HTERT RPE-1 (cell line): ENCODE measurements around the gene ABCC3.

ENCODE experiments used
- in situ Hi-C: fragments of 300-500 bp; cut with MboI; formaldehyde crosslinking; loops from 4 replicates; pipeline ENCODE4 v1.14.3; 2020; ENCODE audit warnings: low sequenced_read_pairs

ABCC3 gene, protein sequence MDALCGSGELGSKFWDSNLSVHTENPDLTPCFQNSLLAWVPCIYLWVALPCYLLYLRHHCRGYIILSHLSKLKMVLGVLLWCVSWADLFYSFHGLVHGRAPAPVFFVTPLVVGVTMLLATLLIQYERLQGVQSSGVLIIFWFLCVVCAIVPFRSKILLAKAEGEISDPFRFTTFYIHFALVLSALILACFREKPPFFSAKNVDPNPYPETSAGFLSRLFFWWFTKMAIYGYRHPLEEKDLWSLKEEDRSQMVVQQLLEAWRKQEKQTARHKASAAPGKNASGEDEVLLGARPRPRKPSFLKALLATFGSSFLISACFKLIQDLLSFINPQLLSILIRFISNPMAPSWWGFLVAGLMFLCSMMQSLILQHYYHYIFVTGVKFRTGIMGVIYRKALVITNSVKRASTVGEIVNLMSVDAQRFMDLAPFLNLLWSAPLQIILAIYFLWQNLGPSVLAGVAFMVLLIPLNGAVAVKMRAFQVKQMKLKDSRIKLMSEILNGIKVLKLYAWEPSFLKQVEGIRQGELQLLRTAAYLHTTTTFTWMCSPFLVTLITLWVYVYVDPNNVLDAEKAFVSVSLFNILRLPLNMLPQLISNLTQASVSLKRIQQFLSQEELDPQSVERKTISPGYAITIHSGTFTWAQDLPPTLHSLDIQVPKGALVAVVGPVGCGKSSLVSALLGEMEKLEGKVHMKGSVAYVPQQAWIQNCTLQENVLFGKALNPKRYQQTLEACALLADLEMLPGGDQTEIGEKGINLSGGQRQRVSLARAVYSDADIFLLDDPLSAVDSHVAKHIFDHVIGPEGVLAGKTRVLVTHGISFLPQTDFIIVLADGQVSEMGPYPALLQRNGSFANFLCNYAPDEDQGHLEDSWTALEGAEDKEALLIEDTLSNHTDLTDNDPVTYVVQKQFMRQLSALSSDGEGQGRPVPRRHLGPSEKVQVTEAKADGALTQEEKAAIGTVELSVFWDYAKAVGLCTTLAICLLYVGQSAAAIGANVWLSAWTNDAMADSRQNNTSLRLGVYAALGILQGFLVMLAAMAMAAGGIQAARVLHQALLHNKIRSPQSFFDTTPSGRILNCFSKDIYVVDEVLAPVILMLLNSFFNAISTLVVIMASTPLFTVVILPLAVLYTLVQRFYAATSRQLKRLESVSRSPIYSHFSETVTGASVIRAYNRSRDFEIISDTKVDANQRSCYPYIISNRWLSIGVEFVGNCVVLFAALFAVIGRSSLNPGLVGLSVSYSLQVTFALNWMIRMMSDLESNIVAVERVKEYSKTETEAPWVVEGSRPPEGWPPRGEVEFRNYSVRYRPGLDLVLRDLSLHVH (N-terminal part only)

GRCh38 chr17:50634224-50634914 lies at the start of gene ABCC3:
ABCC3 (plus strand) TSS chr17:50634881; CDS start chr17:50634937, 56 bp downstream.
- in situ Hi-C loops: no loop called here

DNA sequence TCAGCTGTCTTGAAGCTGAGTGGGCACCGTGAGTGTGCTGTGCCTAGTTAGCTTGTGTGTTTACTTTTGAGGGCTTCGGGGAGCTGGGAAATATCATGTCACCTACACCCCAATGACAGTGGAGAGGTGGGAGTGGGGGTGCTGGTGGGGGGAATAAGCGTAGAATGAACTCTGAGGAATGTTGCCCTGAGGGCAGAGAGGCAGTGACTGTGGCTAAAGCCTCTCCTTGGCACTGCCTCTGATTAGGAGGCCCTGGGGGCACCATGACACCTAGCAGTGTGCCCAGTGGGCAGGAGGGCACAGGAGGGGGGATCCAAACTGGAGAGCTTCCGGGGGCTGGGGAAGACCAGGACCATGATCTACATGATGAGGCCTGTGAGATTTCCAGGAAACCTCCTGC lies 49.3 kb upstream of the ABCC3 start:
- in situ Hi-C loops: no loop called here

- in situ Hi-C loops: no loop called here
Observed at GRCh38 chr17:50585891-50586290, 48.8 kb upstream of the ABCC3 start.

DNA sequence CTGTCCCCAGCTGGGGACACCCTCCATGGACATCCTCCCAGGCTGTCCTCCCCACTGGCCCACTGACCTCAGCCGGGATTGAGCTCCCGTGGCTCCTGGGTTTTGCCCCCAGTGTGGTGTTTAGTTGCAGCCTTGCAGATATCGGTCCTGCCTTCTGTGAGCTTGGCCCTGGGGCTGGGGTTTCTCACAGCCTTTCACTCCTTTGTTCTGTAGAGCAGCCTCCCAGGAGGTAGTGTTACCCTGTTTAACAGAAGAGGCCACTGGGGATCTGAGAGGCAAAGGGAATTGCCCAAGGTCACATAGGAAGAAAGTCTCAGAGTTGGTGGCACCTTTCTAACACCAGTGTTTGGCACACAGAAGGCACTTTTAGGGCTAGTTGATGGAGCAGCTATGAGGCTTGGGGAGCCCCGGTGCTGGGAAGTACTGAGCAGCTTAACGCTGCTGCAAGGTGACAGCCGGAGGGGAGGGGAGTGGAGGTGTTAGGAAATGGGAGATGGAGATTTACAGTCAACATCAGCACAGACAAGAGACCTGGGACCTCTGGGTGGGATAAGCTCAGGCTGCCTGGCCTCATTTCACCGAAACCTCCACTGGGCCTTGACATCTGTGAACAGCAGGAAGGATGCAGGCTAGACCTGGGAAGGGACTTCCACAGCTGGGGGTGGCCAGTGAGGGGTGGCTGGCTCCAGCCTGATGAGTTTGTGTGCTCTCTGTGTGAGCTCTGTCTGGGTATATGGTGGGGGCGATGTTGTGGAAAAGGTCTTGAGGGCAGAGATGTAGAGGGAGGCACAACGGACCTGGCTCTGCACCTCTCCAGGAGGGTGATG lies 48.0 kb upstream of the ABCC3 start:
- in situ Hi-C loops: no loop called here

DNA sequence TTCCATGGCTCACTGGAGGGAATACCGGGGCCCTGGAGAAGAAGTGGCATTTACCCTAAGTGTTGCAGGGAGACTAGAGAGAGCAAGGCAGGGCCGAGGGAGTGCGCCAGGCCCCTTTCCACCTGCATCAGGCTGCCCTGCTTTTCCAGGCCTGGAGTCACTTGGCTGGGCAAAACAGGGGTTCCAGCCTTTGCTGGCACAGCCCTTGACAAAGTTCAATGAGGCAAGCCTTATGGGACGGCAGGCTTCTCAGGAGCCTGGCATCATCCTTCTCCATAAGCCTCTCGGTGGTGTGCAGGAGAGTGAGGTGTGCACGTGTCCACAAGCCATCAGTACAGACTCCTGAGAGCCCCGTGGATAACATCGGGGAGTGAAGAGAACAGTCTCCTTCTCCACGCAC lies 47.1 kb upstream of the ABCC3 start:
- in situ Hi-C loops: no loop called here

DNA sequence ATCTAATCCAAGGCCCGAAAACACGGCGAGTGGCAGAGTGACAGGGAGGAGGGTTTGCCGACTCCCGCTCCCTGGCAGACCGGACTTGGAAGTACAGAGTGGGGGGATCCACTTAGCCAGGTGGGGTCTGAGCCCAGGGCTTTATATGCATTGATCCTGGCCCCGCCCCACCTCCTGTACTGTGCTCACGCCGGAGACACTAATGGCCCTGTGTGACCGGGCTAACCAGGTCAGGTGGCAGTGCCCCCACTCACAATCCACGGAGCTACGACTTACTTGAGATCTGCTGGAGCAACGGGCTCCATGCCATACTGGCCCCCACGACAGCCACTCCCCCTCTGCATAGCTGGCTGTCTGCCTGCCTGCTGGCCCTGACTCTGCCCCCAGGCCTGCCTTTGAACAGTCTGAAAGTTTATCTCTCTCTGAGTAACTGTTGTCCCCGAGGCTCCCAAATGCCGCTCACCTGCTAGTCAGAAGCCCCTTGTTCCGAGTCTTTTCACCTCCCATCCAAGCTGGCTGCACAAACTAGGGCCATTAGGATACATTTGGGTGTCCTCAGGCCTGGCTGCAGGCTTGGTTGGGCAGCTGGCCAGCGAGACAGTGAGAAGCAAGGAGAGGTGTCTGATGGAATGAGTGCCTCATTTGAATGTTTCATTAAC lies 46.2 kb upstream of the ABCC3 start:
- in situ Hi-C loops: no loop called here

DNA sequence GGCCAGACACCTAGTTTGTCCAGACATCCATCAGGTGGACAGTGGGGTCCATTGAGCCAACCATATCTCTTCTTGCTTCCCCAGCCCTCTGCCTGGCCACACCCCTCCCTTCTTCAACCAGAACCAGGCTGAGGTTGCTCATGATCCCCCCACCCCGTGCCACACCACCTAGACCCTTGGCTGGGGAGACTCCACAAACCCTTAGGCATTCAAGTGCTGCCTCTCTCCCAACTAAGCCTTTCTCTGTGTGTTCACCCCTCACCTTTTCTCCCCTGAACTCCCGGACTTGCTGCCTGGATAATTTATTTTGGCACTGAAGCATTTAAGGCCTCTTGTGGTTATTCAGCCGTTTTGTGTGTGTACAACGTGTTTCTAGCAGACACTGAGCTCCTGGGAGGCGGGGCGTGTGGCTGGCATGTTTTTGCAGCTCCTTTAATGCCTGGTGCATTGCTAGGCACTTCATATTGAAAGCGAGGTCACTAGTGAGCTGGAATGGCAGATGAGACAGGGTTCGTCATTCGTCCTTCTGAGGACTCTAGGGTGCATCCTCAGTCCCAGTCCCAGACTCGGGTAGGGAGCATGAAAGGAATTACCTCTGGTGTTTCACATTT lies 45.5 kb upstream of the ABCC3 start:
- in situ Hi-C loops: no loop called here

DNA sequence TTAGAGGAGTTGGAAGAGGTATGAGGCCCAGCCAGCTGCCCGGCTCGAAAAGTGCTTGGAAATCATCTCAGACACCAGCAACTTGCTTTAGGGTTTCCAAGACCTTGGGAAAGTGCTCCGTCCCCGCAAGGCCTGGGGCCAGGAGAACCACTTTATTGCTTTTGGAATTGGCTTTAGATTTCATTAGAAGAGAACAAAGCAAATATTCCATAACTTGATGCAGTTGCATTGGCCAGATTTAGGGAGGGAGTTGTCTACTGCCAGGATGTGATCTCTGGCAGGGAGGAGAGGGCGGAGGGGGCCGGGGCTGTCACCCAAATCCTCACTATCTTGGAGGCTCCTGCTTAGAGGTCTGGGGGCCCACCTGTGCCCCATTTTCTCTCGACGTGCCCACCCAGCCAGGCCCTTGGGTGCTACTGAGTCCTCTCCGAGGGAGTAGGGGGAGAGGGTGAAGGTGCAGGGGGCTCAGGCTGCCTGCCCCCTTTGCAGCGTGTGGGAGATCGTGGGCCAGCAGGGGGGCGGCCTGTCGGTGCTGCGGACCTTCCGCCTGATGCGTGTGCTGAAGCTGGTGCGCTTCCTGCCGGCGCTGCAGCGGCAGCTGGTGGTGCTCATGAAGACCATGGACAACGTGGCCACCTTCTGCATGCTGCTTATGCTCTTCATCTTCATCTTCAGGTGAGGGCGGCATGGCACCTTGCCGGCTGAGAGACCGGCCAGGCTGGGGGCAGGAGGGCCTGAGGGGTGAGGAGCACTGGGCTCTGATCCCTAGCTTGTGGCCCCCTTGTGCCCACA lies 43.5 kb upstream of the ABCC3 start:
- in situ Hi-C loops: no loop called here

GRCh38 chr17:50593321-50593720 lies 41.4 kb upstream of the ABCC3 start:
- in situ Hi-C loops: no loop called here

GRCh38 chr17:50594128-50594823 lies 40.4 kb upstream of the ABCC3 start:
- in situ Hi-C loops: no loop called here

DNA sequence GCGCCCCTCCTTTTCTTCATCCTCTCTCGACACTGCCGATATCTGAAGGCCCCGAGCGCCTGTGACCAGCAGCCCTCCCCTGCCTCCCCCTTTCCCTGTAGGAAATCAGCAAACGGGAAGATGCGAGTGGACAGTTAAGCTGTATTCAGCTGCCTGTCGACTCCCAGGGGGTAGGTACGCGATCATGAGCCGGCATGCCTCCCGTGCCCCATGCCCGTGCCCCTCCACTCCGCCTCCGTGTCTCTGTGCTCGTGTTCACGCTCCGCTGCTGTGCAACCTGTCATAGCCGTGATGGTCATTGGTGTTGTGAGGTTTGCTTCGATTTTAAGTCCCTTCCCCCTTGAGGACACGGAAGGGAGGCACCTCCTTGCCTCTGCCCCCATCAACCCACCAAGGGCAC lies 39.8 kb upstream of the ABCC3 start:
- in situ Hi-C loops: no loop called here

DNA sequence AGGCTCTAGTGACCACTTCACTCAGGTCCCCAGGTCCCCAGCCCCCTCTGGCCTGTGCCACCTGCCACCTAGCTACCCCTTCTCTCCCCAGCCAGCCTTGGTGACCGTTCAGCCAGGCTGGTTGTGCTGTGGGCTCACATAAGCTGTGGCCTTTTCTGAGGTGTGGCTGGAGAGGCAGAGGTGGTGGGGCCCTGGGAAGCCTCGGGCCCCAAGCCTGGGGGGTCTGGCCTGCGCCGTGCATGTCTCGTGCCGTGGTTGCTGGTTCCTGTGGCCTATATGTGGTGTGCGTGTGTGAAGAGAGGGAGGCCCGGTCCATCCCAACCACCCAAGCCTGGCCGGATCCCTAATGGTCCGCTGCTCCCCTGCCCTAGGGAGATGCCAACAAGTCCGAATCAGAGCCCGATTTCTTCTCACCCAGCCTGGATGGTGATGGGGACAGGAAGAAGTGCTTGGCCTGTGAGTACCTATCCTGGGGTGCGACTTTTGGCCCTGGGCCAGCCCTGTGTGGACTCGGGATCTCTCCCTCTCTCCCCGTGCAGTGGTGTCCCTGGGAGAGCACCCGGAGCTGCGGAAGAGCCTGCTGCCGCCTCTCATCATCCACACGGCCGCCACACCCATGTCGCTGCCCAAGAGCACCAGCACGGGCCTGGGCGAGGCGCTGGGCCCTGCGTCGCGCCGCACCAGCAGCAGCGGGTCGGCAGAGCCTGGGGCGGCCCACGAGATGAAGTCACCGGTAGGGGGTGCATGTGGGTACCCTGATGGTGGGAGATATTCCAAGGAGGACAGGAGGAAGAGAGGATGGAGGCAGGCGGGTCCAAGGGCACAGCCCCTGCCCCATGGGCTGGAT lies 38.3 kb upstream of the ABCC3 start:
- in situ Hi-C loops: no loop called here

- in situ Hi-C loops: no loop called here
Observed at GRCh38 chr17:50598487-50598886, 36.2 kb upstream of the ABCC3 start.

DNA sequence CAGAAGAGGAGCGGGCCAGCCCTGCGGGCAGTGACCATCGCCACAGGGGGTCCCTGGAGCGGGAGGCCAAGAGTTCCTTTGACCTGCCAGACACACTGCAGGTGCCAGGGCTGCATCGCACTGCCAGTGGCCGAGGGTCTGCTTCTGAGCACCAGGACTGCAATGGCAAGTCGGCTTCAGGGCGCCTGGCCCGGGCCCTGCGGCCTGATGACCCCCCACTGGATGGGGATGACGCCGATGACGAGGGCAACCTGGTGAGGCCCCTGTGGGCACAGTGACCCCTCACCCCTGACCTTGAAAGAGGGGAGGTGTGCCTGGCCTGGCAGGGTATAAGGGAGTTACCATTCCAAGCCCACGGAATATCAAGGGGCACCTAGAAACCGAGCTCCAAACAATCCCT lies 35.1 kb upstream of the ABCC3 start:
- in situ Hi-C loops: no loop called here

DNA sequence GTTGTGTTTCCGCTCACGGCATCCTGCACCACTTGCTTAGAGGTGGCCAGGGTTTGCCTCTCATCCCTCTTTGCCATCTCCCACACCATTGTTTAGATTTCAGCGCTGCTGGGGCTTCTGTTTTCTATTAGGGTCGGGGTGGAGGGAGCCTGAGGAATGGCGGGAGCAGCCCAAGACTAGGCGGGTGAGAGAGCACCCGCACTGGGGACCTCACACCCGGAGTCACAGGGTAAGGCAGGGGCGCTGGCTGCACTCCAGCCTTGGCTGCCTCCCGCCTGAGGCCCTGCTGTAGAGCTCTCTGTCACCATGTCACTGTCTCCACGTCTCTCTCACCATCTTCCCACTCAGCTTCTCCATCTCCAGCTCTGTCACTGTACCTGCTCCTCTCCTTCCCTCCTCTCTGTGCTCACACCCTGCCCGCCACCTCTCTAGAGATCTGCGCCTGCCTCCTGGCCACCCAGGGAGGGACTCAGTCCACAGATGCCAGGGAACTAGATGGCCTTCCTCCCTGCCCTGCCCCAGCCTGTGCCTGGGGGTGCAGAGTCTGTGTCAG lies 32.8 kb upstream of the ABCC3 start:
- in situ Hi-C loops: no loop called here

GRCh38 chr17:50602836-50603235 lies 31.8 kb upstream of the ABCC3 start:
- in situ Hi-C loops: no loop called here
